GM12865 (cell line): Measurements from ENCODE around the gene C5orf46.

Experiments
- DNase-seq: peaks from one replicate; pipeline ENCODE4 v3.0.0; 2010; ENCODE audit warnings: low read depth
- H3K4me3 ChIP-seq: 2 replicates; pipeline ENCODE4 v1.5.1; 2011; ENCODE audit warnings: mild to moderate bottlenecking, low read depth, low read length, control low read depth
- CTCF ChIP-seq: IDR thresholded peaks from 2 replicates; pipeline ENCODE4 v1.5.1; 2011; ENCODE audit warnings: low read length, control low read depth, low read depth, inconsistent platforms; ENCODE audit not compliant: insufficient read depth; ENCODE audit errors: missing control alignments

C5orf46 gene

GRCh38 chr5:147856801-147857200, 49.5 kb downstream of the C5orf46 start:
- no peak overlapping the region for H3K4me3 ChIP-seq
- DNase-seq, result no peak
- TF ChIP-seq CTCF, result no peak

- no peak for DNase-seq
- no peak for TF ChIP-seq CTCF
- H3K4me3 ChIP-seq, result no peak overlapping the region
These were observed 50.6 kb downstream of the C5orf46 start for GRCh38 chr5:147855774-147856069.

- no peak for DNase-seq
- no peak for TF ChIP-seq CTCF
- H3K4me3 ChIP-seq, result no peak overlapping the region
These were observed 51.2 kb downstream of the C5orf46 start for GRCh38 chr5:147854894-147855773.

- no peak overlapping the region for H3K4me3 ChIP-seq
- no peak for TF ChIP-seq CTCF
- no peak for DNase-seq
These were observed 52.0 kb downstream of the C5orf46 start for GRCh38 chr5:147854331-147854730.

- DNase-seq, result no peak
- no peak overlapping the region for H3K4me3 ChIP-seq
- no peak for TF ChIP-seq CTCF
These were observed 52.9 kb downstream of the C5orf46 start for GRCh38 chr5:147853372-147853987.

- TF ChIP-seq CTCF, result no peak
- H3K4me3 ChIP-seq, result no peak overlapping the region
- DNase-seq, result no peak
These were observed 54.0 kb downstream of the C5orf46 start for GRCh38 chr5:147852365-147852764.

- no peak for TF ChIP-seq CTCF
- DNase-seq, result no peak
- H3K4me3 ChIP-seq, result no peak overlapping the region
These were observed 54.8 kb downstream of the C5orf46 start for GRCh38 chr5:147851578-147851977.
